KMS-11 (cell line): ENCODE measurements around the gene GRHPR.

ENCODE experiments used
- H2AFZ ChIP-seq: fragments of 200-600 bp; sonication (generic); 2 replicates; pipeline ENCODE4 v1.6.1; 2016; ENCODE audit warnings: antibody characterized with exemption, mixed run types, low read depth
- H3K27ac ChIP-seq: fragments of 200-600 bp; sonication (generic); 2 replicates; pipeline ENCODE4 v1.6.1; 2016; ENCODE audit warnings: mild to moderate bottlenecking, mixed run types
- H3K27me3 ChIP-seq: fragments of 200-600 bp; sonication (generic); 2 replicates; pipeline ENCODE4 v1.6.1; 2017; ENCODE audit warnings: mild to moderate bottlenecking, low read depth, mixed run types, moderate library complexity; ENCODE audit not compliant: insufficient read depth
- H3K36me3 ChIP-seq: fragments of 200-600 bp; sonication (generic); 2 replicates; pipeline ENCODE4 v1.6.1; 2017; ENCODE audit warnings: mild to moderate bottlenecking, mixed run types; ENCODE audit not compliant: insufficient read depth
- H3K4me1 ChIP-seq: fragments of 200-600 bp; sonication (generic); 2 replicates; pipeline ENCODE4 v1.6.1; 2016; ENCODE audit warnings: mild to moderate bottlenecking, low read depth, mixed run types; ENCODE audit not compliant: poor library complexity, severe bottlenecking
- H3K4me2 ChIP-seq: fragments of 200-600 bp; sonication (generic); 2 replicates; pipeline ENCODE4 v1.7.0; 2016; ENCODE audit warnings: mild to moderate bottlenecking, mixed run types
- H3K4me3 ChIP-seq: fragments of 200-600 bp; sonication (generic); IDR thresholded peaks from 2 replicates; pipeline ENCODE4 v1.6.1; 2017; ENCODE audit warnings: low read depth, low read length, mixed read lengths; ENCODE audit not compliant: insufficient read depth
- H3K79me2 ChIP-seq: fragments of 200-600 bp; sonication (generic); 2 replicates; pipeline ENCODE4 v1.6.1; 2016; ENCODE audit warnings: low read depth, mixed run types; ENCODE audit not compliant: insufficient read depth
- H3K9ac ChIP-seq: fragments of 200-600 bp; sonication (generic); 2 replicates; pipeline ENCODE4 v1.6.1; 2016; ENCODE audit warnings: mild to moderate bottlenecking, mixed run types
- H4K20me1 ChIP-seq: fragments of 200-600 bp; sonication (generic); 2 replicates; pipeline ENCODE4 v1.6.1; 2016; ENCODE audit warnings: mild to moderate bottlenecking, mixed run types; ENCODE audit not compliant: insufficient read depth
- CTCF ChIP-seq: fragments of 200-600 bp; sonication (generic); conservative IDR thresholded peaks from 2 replicates; pipeline ENCODE4 v1.6.1; 2017; ENCODE audit warnings: low read depth, mild to moderate bottlenecking, antibody characterized with exemption, low read length, moderate library complexity, mixed read lengths

GRHPR gene

GRCh38 chr9:37406603-37407401 is 15.7 kb upstream of the GRHPR start:
- no peak overlapping the region for H3K4me3 ChIP-seq
- H3K4me2 ChIP-seq = no peak overlapping the region
- H2AFZ ChIP-seq = no peak overlapping the region
- H3K4me1 ChIP-seq = peaks cover 36% of the 10 kb centered on the region
- peaks cover 26% of the 10 kb centered on the region for H3K27me3 ChIP-seq
- H4K20me1 ChIP-seq = no peaks in the 10 kb centered on the region
- H3K9ac ChIP-seq = no peak overlapping the region
- no peaks in the 10 kb centered on the region for H3K79me2 ChIP-seq
- no peak overlapping the region for H3K27ac ChIP-seq
- TF ChIP-seq CTCF = no peak
- no peaks in the 10 kb centered on the region for H3K36me3 ChIP-seq

GRCh38 chr9:37407468-37407867 is 15.0 kb upstream of the GRHPR start:
- Histone ChIP-seq H3K79me2 (no peaks in the 10 kb centered on the region), H4K20me1 (no peaks in the 10 kb centered on the region), H2AFZ (no peak overlapping the region), H3K9ac (no peak overlapping the region), H3K36me3 (no peaks in the 10 kb centered on the region), H3K27me3 (peaks cover 33% of the 10 kb centered on the region), H3K27ac (no peak overlapping the region), H3K4me2 (no peak overlapping the region), H3K4me3 (no peak overlapping the region), H3K4me1 (peaks cover 36% of the 10 kb centered on the region)
- TF ChIP-seq CTCF = 0 out of 2 replicates have a peak, but pooled peaks have one; percentile 32

GRCh38 chr9:37408933-37409710 is 13.4 kb upstream of the GRHPR start:
- Histone ChIP-seq H3K79me2 (no peaks in the 10 kb centered on the region), H3K9ac (no peak overlapping the region), H3K27ac (no peak overlapping the region), H4K20me1 (no peaks in the 10 kb centered on the region), H2AFZ (peak overlapping the region; percentile 7; the same call in 1 of the 2 replicates), H3K4me3 (no peak overlapping the region), H3K36me3 (no peaks in the 10 kb centered on the region), H3K27me3 (peaks cover 49% of the 10 kb centered on the region), H3K4me2 (peak overlapping the region; percentile 76), H3K4me1 (peaks cover 36% of the 10 kb centered on the region)
- TF ChIP-seq CTCF = no peak

GRCh38 chr9:37410354-37410861 is 12.1 kb upstream of the GRHPR start:
- Histone ChIP-seq H3K27ac (no peak overlapping the region), H3K9ac (no peak overlapping the region), H2AFZ (no peak overlapping the region), H3K4me3 (no peak overlapping the region), H3K79me2 (no peaks in the 10 kb centered on the region), H3K27me3 (peaks cover 59% of the 10 kb centered on the region), H3K4me1 (peaks cover 42% of the 10 kb centered on the region), H3K4me2 (peak overlapping the region; percentile 13; the same call in 1 of the 2 replicates), H4K20me1 (no peaks in the 10 kb centered on the region), H3K36me3 (no peaks in the 10 kb centered on the region)
- no peak for TF ChIP-seq CTCF
